GM21529 (cell line): ENCODE results near the gene REPS2.

Source experiments
- ATAC-seq: cut with Tn5 transposase; IDR thresholded peaks from one replicate; pipeline ENCODE4 v1.9.1; 2021; ENCODE audit not compliant: unreplicated experiment

REPS2 gene

DNA sequence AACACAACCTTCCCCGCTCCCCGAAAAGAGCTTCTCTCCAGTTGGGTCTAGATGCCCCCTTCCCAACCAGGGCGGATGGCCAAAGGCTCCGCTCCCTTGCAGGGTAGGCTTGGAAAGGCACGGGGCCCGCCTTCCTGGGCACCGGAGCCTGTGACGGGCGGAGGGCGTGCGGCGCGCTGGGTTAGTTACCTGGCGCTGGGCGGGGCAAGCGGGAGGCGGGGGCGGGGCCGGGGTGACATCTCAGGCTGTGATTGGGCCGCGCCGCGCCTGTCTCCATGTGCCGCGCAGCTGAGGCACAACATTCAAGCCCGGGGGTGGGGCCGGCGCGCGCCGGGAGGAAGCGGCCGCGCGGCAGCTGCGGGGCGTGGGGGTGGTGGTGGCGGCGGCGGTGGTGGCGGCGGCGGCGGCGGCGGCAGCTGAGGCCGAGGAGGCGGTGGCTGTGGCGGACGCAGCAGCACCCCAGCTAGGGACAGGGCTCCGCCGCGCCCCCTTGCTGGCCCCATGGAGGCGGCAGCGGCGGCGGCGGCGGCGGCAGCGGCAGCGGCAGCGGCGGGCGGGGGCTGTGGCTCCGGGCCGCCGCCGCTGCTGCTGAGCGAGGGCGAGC is at the start of gene REPS2:
TSS of gene REPS2 (plus strand) at position 298 of the 604 bp plus-strand sequence. CDS start at position 502, 204 bp downstream.
- ATAC-seq, result peak; percentile 94

- no peak for ATAC-seq
These were observed 49.0 kb upstream of the REPS2 start for GRCh38 chrX:16897445-16897844.

- peak; percentile 75 for ATAC-seq
These were observed 43.0 kb upstream of the REPS2 start for GRCh38 chrX:16903274-16904022.

DNA sequence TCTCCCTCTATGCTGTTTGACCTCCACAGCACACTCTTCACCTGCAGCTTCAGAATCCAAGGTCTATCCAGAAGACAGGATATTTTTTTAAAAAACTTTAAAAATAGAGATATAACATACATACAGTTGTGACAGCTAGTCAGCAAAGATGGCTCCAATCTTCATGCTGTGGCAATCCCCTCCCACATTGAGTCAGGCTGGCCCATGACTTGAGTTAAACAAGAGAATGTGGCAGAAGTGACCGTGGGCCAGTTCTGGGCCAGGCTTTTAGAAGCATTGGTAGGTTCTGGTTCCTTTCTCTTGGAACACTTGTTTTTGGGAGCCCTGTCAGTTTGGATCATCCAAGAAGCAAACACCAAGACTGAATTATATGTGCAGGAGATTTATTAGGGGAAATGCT is 36.1 kb upstream of the REPS2 start:
- no peak for ATAC-seq

- no peak for ATAC-seq
These were observed 32.4 kb upstream of the REPS2 start for GRCh38 chrX:16914058-16914457.

- no peak for ATAC-seq
These were observed 29.9 kb upstream of the REPS2 start for GRCh38 chrX:16916561-16916960.

DNA sequence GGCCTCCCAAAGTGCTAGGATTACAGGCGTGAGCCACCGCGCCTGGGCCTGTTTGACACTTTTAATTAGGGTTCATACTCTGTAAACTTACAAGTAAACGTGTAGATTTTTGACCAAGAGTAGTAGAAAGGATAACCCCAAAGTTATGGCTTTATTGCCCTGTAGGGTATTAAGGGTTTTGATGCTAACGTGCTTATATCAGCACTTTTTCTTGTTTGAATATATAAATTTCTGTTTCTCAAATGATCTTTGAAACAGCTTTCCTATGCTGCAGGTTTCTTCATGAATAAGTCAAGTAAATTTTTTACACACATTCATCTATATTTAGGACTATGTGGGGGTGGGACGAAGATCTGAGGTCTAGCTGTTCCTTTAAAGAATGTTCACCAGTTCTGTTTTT is 29.3 kb upstream of the REPS2 start:
- ATAC-seq, result no peak

DNA sequence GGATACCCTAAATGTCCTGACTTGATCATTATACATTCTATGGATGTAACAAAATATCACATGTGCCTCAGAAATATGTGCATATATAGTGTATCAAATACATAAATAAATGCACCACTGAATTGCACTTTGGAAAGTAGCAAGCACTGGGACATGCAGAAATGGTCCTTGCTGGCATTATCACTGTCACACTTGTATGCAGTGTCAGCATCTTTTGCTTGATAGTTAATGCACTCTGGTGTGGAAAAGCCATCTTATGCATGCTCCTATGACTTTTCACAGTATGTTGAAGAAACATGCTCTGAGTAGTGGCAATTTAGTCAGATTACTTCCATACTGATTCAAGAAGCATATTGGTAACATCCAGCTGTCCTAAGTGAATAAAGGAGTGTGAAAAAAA is 27.5 kb upstream of the REPS2 start:
- no peak for ATAC-seq

GRCh38 chrX:16920075-16920474 is 26.4 kb upstream of the REPS2 start:
- ATAC-seq, result no peak

GRCh38 chrX:16923157-16923556 is 23.3 kb upstream of the REPS2 start:
- ATAC-seq, result no peak

GRCh38 chrX:16924631-16925480 is 21.6 kb upstream of the REPS2 start:
- no peak for ATAC-seq

DNA sequence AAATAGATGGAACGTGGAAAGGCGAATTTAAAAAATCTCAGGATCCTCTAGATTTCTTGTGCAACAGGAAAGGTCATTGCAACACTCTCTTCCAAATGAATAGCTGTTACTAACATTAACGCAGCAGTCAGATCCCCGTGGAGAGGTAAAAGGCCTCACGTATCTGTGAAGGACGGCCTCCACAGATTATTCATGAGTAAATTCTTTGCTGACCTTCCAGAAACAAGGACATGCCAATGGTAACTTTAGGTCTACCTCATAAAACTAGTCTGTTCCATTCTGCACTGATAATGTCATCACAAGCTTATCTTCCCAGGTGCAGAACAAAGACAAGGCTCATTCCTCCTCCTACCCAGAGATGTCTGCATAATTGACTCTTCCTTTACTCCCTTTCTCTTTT is 16.1 kb upstream of the REPS2 start:
- no peak for ATAC-seq

- ATAC-seq, result no peak
These were observed 15.1 kb upstream of the REPS2 start for GRCh38 chrX:16931371-16931770.

DNA sequence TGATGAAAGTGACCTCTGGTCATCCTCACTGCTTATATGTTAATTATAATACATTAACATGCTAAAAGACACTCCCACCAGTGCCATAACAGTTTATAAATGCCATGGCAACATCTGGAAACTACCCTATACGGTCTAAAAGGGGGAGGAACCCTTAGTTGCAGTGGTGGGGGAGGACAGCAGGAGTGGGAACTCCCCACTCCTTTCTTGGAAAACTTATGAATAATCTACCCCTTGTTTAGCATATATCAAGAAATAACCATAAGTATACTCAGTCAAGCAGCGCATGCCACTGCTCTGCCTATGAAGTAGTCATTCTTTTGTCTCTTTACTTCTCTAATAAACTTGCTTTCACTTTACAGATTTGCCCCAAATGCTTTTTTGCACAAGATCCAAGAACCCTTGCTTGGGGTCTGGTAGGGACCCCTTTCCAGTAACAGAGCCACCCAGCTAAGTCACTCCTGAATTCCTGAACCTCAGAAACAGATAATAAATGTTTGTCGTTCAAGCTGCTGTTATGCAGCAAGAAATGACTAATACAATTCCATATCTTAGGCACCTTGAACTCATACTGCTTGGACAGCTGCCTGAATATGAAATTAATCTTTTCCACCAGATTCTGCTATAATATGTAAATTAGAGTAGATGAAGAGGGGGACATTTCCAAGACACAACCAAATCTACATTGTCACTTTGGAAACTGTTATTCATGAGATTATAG is 14.4 kb upstream of the REPS2 start:
- no peak for ATAC-seq

- ATAC-seq, result no peak
These were observed 12.3 kb upstream of the REPS2 start for GRCh38 chrX:16934185-16934584.

DNA sequence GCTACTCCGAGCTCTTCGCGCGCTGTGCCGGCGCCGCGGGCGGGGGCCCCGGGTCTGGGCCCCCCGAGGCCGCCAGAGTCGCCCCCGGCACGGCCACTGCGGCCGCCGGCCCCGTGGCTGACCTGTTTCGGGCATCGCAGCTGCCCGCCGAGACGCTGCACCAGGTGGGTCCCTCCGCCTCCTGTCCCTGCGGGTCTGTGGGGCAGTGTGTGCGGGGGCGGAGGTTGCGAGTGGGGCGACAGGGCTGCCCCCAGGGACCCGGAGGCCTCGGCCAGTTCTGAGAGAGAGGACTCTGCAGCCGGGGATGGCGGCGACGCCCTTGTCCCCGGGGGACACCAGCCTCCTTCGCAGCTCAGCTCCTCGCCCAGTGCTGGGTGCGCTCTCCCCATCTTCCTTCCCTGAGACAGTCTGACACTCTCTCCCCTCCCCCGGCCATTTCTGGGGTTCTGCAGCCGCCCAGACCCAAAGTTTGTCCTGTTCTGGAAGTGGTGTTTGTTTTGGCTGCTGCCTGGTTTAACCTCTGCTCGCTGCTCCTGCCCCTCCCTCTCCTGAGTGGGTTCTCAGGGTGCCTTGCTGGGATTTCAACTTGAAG is 609 bp downstream of the REPS2 start:
- peak; percentile 30 for ATAC-seq

GRCh38 chrX:16950423-16950822 is 4.0 kb downstream of the REPS2 start:
- no peak for ATAC-seq

DNA sequence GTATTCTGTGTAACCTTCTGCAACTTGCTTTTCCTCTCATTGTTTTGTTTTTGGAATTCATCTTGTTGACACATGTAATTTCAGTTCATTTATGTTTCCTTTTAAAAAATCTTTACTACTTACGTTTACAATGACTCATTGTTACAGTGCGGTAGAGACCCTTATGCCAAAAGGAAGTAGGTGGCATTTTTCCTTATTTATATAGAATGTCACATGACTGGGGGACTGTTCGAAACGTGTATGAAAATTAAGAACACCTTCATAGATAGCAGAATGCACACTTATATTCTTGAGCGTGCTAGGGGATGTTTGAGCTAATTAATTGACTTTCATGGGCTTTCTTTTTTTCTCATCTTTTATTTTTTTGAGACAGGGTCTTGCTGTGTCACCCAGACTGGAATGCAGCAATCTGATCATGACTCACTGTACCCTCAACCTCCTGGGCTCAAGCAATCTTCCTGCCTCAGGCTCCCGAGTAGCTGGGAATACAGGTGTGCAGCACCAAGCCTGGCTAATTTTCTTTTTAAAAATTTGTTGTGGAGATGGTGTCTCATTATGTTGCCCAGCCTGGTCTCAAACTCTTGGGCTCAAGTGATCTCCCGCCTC is 7.3 kb downstream of the REPS2 start:
- no peak for ATAC-seq

DNA sequence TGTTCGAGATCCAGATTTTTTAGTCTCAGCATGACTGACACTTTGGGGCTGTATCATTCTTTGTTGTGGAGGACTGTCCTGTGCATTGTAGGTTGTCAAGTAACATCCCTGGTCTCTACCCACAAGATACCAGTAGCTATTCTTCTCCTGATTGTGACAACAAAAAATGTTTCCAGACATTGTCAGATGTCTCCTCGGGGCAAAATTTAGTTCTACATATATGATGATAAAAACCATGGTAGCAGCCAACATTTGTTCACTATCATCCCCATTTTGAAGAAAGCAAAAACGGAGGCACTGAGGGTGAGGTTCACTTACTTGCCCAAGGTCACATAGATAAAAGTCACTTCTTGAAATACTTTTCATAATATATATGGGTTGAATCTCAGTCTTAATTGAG is 11.3 kb downstream of the REPS2 start:
- no peak for ATAC-seq

DNA sequence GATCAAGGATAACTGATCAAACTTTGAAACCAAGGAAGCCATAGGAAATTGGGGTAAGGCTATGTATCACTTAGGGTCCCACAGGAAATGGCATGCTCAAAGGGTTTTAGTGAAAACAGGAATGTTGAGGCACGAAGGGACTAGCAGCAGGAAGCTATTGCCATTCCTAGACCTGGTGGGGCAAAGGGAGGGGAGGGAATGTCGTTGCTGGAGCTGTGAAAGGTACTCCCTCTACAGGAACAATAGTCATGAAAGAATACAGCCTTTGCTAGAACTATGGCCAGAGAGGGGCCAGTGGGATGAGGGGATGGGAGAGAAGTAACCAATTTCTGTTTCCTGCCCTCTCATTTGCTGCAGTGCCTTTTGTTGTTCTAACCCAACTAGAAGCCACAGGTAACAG is 11.9 kb downstream of the REPS2 start:
- no peak for ATAC-seq
